HG02885 (cell line): ENCODE data around the gene VSNL1.

Experiments used
- ATAC-seq: cut with Tn5 transposase; IDR thresholded peaks from one replicate; pipeline ENCODE4 v1.9.1; 2021; ENCODE audit warnings: mild to moderate bottlenecking; ENCODE audit not compliant: unreplicated experiment, poor library complexity

VSNL1 gene

DNA sequence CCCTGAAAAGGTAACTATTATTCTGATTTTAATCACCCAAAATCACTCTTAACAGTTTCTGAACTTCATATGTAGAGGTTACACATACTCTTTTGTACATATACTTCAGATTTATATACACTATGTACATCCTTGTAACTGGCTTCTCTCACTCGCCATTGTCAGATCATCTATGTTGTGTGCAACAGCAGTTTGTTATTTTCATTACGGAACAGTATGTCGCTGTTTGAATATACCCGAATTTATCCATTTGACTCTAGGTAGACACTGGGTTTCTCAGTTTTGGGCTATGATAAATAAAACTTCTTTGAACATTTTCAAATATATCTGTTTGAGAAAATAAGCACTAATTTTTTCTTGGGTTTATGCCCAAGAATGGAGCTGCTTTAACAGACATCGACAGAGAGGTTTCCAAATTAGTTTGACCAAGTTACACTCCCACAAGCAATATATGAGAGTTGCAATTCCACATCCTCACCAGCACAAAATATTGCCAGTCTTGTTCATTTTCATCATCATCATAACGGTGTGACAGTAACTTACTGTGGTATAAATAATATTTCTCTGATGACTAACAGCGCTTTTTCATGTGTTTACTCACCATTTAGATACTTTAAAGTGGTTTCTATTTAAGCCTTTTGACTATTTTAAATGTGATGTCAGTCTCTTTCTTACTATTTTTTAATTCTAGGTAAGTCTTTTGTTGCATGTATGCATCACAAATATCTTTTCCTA is 132.3 kb downstream of the VSNL1 start:
- ATAC-seq = peak; percentile 71

DNA sequence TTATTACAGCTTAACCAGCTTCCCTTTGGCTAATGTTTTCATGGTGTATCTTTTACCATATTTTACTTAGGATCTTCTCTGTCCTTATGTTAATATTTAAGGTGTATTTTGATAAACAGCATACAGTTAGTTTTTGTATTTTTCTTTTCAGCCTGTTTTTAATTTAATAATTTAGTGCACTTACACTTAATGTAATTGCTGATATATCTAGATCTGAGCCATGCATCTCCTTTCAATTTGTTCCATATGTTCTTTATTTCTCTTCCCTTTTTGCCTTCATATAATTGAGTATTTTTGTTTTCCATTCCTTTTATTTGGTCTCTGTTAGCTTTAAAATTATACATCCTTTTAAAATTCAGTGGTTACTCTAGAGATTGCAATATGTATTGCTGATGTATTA is 134.3 kb downstream of the VSNL1 start:
- ATAC-seq = no peak

DNA sequence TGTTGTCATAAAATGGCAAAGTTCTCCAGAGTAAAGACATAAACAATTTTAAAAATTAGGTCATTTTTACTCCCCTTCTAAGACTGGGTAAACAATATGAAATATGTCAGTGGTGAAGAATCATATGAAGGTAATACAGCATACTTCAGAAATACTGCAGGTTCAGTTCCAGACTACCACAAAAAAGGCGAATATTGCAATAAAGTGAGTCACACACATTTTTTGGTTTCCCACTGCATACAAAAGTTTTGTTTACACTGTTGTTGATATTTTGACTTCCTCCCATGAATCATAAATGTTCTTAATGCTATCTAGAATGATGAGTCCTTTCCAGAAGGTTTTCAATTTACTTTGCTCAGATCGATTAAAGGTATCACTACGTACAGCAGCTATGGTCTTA is 139.6 kb downstream of the VSNL1 start:
- no peak for ATAC-seq

DNA sequence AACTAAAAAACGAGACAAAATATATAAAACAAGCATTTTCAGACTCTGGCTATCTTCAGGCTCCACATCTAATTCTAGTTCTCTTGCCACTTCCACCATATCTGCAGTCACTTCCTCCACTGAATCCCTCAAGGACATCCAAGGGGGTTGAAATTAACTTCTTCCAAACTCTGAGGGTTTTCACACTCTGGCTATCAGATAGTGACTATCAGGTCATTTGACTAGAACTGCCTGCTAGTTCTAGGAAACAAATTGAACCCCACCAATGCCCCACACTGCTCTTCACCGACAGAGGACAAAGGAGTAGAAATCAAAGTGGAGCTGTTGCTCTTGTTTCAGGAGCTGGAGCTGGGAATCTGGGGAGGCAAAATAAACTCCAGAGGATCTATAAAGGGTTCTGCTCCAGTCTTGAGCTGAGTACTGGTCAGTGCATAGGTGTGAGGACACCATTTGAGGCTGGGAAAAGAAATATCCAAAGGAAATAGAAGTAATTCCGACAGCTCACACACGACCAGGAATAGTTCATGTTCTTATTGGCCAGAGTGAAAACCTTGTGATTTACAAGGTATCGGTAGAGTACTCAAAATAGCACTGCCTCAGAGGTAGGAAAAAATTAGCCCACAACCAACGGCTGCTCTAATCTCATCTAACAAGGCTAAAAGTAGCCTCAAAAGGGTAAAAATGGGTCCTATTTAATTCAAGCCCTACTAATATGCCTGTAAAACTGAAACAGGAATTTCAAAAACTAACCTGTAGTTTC is 141.8 kb downstream of the VSNL1 start:
- ATAC-seq = no peak

DNA sequence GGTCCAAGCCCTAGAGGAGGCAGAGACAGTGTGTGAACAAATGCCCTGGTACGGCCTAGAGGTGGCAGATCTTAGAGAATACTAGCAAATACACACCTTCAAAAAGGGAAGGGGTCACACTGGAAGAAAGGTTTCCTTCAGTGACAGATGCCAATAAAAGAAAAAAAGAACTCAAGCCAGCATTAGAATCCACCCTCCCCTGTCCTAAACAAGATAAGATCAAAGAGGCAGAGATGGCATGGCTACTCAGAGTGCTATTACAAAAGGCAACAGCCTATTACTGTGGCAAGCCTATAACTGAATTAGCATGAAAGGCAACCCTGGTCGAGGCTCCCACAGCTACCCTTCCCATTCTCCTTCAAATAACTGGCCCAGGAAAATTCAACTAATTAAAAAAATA is 143.5 kb downstream of the VSNL1 start:
- ATAC-seq = no peak

GRCh38 chr2:17688600-17688999 is 148.1 kb downstream of the VSNL1 start:
- no peak for ATAC-seq

GRCh38 chr2:17689010-17689409 is 148.5 kb downstream of the VSNL1 start:
- no peak for ATAC-seq

DNA sequence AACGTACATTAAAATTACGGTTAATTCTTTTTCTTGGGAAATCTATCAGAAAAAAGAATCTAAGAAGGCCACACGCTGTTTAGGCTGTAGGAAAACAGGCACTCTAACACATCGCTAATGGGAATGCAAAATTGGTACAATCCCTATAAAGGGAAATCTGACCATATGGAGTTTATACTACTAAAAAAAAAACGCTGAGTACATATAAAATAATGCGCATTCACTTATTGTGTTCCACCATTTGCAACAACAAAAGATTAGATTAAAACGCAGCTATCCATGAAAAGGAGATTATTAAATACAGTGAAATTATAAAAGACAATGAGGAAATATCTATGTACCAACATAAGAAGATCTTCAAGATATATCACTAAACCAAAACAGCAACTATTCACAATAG is 150.3 kb downstream of the VSNL1 start:
- ATAC-seq = no peak
